ENCODE measurements around the gene NPC2. TPM values are rescaled to one million over a fixed set of nuclear protein-coding genes. Genes with fewer than 3 reads are reported as not detected.
A peak's percentile ranks its signal among the peaks of the same experiment; 100 is the strongest.
"Not testable (repeated sequence)": the region's sequence is repeated elsewhere in the genome, so short reads cannot be mapped to it uniquely, and the experiment has no call there.

The NPC2 gene
- total and polyA plus RNA-seq, 7 donors = 28.2 to 42.5 (median 31.6) TPM

DNA sequence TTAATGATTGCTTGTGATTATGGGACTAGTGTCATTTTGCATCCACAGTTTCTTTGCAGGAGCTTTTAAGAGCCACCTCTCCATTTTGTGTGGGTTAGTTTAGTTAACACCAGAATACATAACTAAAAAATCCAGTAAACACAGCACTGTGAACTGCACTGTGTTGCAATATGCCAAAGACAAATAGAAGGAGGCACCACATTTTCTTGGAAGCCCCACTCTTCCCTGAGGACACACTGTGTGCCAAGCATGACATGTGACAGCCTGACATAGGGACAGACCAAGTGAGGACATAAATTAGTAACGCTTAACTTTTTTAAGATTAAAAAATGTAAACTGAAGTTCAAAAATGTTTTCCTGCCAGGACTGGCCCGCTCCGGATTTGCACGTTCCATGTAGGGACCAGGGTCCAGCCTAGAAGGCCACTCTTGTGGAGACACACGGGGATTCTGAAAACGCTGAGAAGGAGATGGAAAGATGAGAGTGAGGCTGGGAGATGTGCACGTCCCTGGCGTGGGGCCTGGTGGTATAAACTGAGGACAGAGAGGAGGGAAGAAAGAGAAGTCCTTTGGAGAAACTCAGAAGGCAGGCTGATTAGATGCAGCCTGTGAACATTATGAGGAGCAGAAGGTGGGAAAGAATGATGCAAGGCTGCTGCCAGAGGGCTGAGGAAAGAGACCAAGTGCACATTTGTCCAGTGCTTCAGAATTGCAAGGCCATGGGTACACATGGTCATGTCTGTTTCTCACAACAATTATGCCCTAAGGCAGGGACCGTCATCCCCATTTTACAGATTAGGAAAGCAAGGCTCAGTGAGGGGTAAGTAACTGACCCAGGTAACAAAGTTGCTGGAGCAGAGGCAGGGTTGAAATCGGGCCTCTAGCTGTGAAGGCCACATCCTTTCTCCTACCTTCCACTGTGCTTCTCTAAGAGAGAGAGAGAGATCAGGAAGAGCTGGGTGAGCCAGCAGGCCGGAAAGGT is 45.6 kb upstream of the NPC2 start:
- Histone ChIP-seq H3K9me3 (no peaks in the 10 kb centered on the region), H3K36me3 (ENCODE audit: insufficient read depth in 1 of 2, low read depth in 1 of 2) (no peaks in the 10 kb centered on the region), H3K27ac (no peak overlapping the region), H3K4me1 (no peaks in the 10 kb centered on the region), H3K27me3 (ENCODE audit: insufficient read depth in 3 of 3, low read length in 2 of 3) (peaks cover 0 to 3% (median 0%) of the 10 kb centered on the region in 3 donors), H3K4me3 (no peak overlapping the region)
- no peak for ATAC-seq
- TF ChIP-seq, protein P1, sequence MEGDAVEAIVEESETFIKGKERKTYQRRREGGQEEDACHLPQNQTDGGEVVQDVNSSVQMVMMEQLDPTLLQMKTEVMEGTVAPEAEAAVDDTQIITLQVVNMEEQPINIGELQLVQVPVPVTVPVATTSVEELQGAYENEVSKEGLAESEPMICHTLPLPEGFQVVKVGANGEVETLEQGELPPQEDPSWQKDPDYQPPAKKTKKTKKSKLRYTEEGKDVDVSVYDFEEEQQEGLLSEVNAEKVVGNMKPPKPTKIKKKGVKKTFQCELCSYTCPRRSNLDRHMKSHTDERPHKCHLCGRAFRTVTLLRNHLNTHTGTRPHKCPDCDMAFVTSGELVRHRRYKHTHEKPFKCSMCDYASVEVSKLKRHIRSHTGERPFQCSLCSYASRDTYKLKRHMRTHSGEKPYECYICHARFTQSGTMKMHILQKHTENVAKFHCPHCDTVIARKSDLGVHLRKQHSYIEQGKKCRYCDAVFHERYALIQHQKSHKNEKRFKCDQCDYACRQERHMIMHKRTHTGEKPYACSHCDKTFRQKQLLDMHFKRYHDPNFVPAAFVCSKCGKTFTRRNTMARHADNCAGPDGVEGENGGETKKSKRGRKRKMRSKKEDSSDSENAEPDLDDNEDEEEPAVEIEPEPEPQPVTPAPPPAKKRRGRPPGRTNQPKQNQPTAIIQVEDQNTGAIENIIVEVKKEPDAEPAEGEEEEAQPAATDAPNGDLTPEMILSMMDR (IDR thresholded peaks at IDR 0.05) = no peak
- intact Hi-C loops (cut with DNase I) = no loop called here
- WGBS, 3 donors = 81 to 87% (median 81%) methylated on average over 11 of the region's 11 CpGs
- peak in 1 of 2 donors; percentile 26 for DNase-seq

DNA sequence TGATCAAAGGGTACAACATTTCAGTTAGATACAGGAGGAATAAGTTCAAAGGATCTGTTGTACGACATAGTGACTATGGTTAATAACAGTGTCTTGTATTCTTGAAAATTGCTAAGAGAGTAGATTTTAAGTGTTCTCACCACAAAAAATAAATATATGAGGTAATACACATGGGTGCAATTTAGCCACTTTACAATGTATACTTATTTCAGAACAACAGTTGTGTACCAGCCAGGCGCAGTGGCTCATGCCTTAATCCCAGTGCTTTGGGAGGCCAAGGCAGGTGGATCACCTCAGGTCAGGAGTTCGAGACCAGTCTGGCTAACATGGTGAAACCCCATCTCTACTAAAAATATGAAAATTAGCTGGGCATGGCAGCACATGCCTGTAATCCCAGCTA is 43.2 kb upstream of the NPC2 start:
- H3K27ac ChIP-seq; H3K36me3 ChIP-seq (ENCODE audit: insufficient read depth in 1 of 2, low read depth in 1 of 2); H3K4me3 ChIP-seq; DNase-seq; ATAC-seq; H3K4me1 ChIP-seq; intact Hi-C loops (cut with DNase I); H3K27me3 ChIP-seq (ENCODE audit: insufficient read depth in 3 of 3, low read length in 2 of 3); H3K9me3 ChIP-seq: not testable (repeated sequence)
- 86 to 97% (median 90%) methylated on average over 3 of the region's 3 CpGs for WGBS, 3 donors

DNA sequence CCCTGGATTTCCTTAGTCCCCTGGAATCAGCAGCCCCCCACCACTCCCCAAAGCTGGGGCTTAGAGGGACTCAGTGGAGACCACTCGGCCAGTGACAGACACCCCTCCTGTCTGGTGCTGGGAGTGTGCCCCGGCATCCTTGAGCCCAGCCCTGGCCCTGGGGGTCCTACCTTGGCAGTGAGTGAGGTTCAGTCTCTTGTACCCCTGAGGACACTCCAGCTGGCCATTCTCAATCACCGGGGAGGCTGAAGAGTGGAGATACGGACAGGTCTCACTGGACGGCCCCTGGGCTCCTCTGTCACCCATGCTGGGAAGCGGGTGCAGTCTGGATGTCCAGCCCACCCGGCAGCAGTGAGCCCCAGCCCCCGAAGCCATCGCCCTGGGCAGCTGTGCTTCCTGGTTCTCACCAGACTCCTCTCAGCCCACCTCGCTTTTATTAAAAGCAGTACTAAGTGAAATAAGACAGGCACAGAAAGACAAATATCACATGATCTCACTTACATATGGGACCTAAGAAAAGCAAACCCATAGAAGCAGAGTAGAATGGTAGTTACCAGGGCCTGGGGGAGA is 42.7 kb upstream of the NPC2 start:
- Histone ChIP-seq H3K27ac (no peak overlapping the region), H3K4me1 (no peaks in the 10 kb centered on the region), H3K9me3 (no peaks in the 10 kb centered on the region), H3K36me3 (ENCODE audit: insufficient read depth in 1 of 2, low read depth in 1 of 2) (no peaks in the 10 kb centered on the region), H3K4me3 (no peak overlapping the region), H3K27me3 (ENCODE audit: insufficient read depth in 3 of 3, low read length in 2 of 3) (no peaks in the 10 kb centered on the region)
- peak in 1 of 2 donors; percentile 39 for DNase-seq
- no peak for ATAC-seq
- intact Hi-C loops (cut with DNase I) = no loop called here
- TF ChIP-seq, protein P1 (IDR thresholded peaks at IDR 0.05) = no peak
- 76 to 85% (median 83%) methylated on average over 10 of the region's 10 CpGs for WGBS, 3 donors

DNA sequence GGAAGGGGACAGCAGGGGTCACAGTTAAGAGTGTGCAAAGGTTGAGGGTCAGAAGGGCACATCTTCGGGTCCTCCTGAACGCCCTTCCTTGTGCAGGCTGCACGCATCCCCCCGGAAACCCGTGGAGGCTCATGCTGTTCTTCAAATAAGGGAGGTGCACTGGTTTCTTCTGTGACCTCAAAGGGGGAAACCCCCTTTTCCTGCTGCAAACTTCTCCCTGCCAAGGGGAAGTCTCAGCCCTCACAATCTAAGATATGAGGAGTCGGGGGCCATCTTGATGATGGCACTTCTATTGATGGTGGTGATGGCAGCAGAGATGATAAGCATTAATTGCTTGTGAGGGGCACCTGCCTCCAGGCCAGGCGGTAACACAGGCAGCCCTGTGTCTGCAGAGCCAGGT is 40.5 kb upstream of the NPC2 start:
- WGBS, 3 donors = 81 to 93% (median 91%) methylated on average over 7 of the region's 7 CpGs
- peak in 1 of 2 donors; percentile 16 for DNase-seq
- Histone ChIP-seq H3K27me3 (ENCODE audit: insufficient read depth in 3 of 3, low read length in 2 of 3) (no peaks in the 10 kb centered on the region), H3K27ac (no peak overlapping the region), H3K4me3 (no peak overlapping the region), H3K36me3 (ENCODE audit: insufficient read depth in 1 of 2, low read depth in 1 of 2) (no peaks in the 10 kb centered on the region), H3K9me3 (no peaks in the 10 kb centered on the region), H3K4me1 (no peaks in the 10 kb centered on the region)
- intact Hi-C loops (cut with DNase I) = no loop called here
- ATAC-seq = no peak
- TF ChIP-seq, protein P1 (IDR thresholded peaks at IDR 0.05) = no peak

DNA sequence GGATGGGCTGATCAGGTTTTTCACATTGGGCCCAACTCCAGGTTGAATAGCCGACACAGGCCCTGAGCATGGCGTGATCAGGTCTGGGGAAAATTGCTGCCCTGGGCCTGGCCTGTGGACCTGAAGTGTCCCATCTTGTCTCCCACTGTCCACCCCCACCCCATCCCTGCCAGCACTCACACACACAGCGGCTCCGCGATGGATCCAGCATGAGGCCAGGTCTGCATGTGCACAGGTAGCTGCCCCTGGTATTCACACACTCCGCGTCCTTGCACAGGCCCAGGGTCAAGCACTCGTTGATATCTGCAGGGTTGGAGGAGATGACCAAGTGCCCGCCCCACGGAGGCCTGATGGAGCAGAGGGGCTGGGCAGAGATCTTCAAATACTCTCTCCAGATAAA is 39.1 kb upstream of the NPC2 start:
- TF ChIP-seq, protein P1 (IDR thresholded peaks at IDR 0.05) = no peak
- Histone ChIP-seq H3K36me3 (ENCODE audit: insufficient read depth in 1 of 2, low read depth in 1 of 2) (no peaks in the 10 kb centered on the region), H3K9me3 (no peaks in the 10 kb centered on the region), H3K4me1 (no peaks in the 10 kb centered on the region), H3K4me3 (no peak overlapping the region), H3K27ac (no peak overlapping the region), H3K27me3 (ENCODE audit: insufficient read depth in 3 of 3, low read length in 2 of 3) (no peaks in the 10 kb centered on the region)
- DNase-seq (peak in 1 of 2 donors; percentile 34), ATAC-seq (no peak)
- intact Hi-C loops (cut with DNase I) = no loop called here
- 95 to 99% (median 98%) methylated on average over 10 of the region's 10 CpGs for WGBS, 3 donors

Data from psoas muscle (tissue), 8 donors.